Measurements from ENCODE around the gene DCPS. TPM values are rescaled to one million over a fixed set of nuclear protein-coding genes. Genes with fewer than 3 reads are reported as not detected.
"Not testable (repeated sequence)": the region's sequence is repeated elsewhere in the genome, so short reads cannot be mapped to it uniquely, and the experiment has no call there.

Gene DCPS
- total and polyA plus RNA-seq, 8 donors = 16.4 to 24.4 (median 21.5) TPM

DNA sequence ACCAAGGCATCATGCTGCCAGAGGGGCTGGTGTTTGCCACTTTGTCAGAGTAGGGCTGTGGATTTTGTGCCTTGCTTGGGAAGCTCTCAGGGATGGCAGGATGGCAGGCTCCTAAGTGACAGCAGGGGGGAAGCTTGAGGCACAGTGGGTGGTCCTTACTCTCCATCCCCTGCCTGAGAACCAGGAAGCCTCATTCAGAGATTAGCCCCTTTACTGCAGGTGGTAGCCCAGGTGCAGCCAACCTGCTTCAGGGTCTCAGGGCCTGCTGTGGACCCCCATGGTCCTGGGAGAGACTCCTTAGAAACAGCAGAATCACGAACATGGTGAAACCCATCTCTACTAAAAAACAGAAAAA lies 42.7 kb downstream of the DCPS start:
- ATAC-seq (no peak), DNase-seq (no peak)
- H3K9me3 ChIP-seq = no peaks in the 10 kb centered on the region
- intact Hi-C loops (cut with DNase I) = no loop called here
- H3K4me3 ChIP-seq = no peak overlapping the region
- H3K27me3 ChIP-seq = no peaks in the 10 kb centered on the region
- peaks cover 4 to 55% of the 10 kb centered on the region in 2 donors for H3K4me1 ChIP-seq
- peak overlapping the region; percentile 63 to 82 for H3K27ac ChIP-seq
- TF ChIP-seq, protein P1, sequence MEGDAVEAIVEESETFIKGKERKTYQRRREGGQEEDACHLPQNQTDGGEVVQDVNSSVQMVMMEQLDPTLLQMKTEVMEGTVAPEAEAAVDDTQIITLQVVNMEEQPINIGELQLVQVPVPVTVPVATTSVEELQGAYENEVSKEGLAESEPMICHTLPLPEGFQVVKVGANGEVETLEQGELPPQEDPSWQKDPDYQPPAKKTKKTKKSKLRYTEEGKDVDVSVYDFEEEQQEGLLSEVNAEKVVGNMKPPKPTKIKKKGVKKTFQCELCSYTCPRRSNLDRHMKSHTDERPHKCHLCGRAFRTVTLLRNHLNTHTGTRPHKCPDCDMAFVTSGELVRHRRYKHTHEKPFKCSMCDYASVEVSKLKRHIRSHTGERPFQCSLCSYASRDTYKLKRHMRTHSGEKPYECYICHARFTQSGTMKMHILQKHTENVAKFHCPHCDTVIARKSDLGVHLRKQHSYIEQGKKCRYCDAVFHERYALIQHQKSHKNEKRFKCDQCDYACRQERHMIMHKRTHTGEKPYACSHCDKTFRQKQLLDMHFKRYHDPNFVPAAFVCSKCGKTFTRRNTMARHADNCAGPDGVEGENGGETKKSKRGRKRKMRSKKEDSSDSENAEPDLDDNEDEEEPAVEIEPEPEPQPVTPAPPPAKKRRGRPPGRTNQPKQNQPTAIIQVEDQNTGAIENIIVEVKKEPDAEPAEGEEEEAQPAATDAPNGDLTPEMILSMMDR (IDR thresholded peaks at IDR 0.05) = no peak
- peaks cover 3 to 34% of the 10 kb centered on the region in 2 donors for H3K36me3 ChIP-seq

DNA sequence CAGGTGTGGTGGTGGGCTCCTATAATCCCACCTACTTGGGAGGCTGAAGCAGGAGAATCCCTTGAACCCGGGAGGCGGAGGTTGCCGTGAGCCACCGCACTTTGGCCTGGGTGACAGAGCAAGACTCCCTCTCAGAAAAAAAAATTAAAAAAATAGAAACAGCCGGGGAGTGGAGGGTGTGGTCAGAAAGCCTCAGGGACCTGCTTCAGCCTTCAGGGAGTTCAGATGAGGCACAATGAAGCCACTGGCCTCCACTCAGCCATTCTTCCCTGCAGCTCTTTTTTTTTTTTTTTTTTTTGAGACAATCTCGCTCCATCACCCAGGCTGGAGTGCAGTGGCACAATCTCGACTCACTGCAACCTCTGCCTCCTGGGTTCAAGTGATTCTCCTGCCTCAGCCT lies 43.1 kb downstream of the DCPS start:
- DNase-seq; H3K27me3 ChIP-seq; H3K9me3 ChIP-seq; ATAC-seq; intact Hi-C loops (cut with DNase I); H3K4me3 ChIP-seq: not testable (repeated sequence)
- Histone ChIP-seq H3K4me1 (peaks cover 4 to 58% of the 10 kb centered on the region in 2 donors), H3K36me3 (peaks cover 3 to 30% of the 10 kb centered on the region in 2 donors), H3K27ac (peak overlapping the region; percentile 63 to 82)

DNA sequence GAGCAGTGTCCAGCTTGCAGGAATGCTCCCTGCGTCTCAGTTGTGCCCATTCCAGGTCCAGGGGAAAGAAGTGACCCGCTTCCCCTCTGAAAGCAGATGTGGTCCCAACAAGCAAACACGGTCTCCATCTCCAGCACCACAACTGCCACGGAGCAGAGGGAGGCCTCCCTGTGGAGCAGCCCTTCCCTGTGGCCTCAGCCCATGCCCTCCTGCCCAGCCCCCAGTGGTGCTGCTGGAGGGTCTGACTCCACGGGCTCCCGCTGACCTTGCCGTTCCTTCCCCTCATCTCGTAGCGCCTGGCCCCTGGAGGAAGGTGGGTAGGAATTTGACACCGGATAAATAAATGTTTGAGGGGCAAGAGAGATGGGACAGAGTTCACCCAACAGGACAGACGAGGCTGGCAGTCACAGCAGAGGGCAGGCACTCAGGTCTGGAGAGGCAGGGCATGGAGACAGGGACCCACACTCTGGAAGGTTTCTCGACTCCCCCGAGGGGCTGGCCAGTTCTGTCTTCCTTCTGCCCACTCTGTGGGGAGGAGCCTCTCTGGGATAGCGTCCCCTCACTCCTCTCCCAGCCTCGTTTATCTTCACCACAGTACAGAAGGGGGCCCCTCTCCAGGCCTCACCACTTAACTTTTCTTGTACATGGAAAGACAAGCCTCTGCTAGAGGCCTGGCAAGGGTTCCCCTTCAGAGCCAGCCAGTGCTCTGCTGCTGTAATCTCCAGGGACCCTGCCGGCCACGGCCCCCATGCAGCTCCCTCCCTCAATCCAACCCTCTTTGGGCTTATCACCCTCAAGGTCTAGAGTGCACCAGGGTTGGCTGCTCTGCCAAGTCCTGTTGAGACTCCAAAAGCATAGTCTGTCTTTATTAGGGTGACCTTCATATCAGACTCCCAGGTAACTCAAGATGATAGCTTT lies 44.1 kb downstream of the DCPS start:
- peaks cover 4 to 65% of the 10 kb centered on the region in 2 donors for H3K4me1 ChIP-seq
- no peak overlapping the region for H3K4me3 ChIP-seq
- H3K9me3 ChIP-seq = no peaks in the 10 kb centered on the region
- intact Hi-C loops (cut with DNase I) = no loop called here
- DNase-seq (no peak), ATAC-seq (no peak)
- H3K27me3 ChIP-seq = no peaks in the 10 kb centered on the region
- TF ChIP-seq, protein P1 (IDR thresholded peaks at IDR 0.05) = no peak
- peaks cover 3 to 24% of the 10 kb centered on the region in 2 donors for H3K36me3 ChIP-seq
- H3K27ac ChIP-seq = peak overlapping the region in 1 of 2 donors; percentile 43

DNA sequence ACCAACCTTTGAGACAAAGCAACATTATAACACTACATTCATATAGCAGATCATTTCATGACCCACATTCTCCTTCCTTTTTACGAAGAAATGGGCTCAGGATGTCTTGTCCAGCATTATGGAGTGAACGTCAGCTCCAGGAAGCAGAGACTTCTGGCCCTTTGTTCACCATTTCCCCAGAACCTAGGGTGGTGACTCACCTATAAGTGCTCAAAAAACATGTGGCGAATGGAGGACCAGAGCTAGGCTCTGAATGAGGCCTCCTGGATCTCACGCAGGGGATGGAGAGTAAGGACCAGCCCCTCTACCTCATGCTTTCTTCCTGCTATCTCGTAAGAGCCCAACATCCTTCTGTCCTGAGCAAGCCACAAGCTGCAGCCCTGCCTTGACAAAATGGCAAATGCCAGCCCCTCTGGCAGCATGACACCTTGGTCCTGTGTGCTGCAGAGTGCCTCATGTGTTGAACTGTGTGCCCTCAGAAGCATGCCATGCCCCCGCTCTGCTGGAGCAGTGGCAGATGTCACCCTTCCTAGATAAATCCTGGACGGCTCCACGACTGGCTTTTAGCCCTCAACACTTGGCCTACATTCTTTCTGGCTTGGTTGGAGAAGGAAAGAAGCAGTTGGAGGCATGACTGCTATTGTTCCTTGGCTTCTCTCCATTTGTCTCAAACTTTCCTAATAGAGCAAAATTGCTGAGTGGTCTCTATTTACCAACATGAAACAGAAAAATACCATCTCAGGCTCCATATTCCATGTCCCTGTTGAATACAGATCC lies 45.1 kb downstream of the DCPS start:
- Histone ChIP-seq H3K4me1 (peaks cover 4 to 75% of the 10 kb centered on the region in 2 donors), H3K27ac (peak overlapping the region; percentile 28 to 43)
- intact Hi-C loops (cut with DNase I) = no loop called here

DNA sequence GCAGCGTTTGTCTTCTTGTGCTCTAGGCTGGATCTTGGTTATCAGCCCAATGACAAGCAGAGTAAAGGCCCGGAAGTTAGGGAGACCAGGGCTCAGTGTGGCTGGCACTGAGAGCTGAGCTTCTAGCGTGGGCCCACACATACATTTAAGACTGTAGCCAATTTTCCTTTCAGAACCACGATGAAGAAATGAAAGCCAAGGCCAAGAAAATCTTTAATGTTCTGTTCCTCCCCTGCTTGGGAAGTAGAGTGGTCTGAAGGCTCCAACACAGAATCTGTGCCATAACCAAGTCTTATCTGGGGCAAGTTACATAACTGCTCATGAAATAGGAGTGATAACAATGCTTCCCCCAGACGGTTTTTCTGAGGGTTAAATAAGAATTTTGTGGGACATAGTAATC lies 47.0 kb downstream of the DCPS start:
- H3K36me3 ChIP-seq = peaks cover under 1 to 3% of the 10 kb centered on the region in 2 donors
- ATAC-seq (no peak), DNase-seq (no peak)
- TF ChIP-seq, protein P1 (IDR thresholded peaks at IDR 0.05) = no peak
- H3K27me3 ChIP-seq = no peaks in the 10 kb centered on the region
- H3K4me3 ChIP-seq = no peak overlapping the region
- intact Hi-C loops (cut with DNase I) = no loop called here
- peak overlapping the region; percentile 26 to 39 for H3K27ac ChIP-seq
- H3K4me1 ChIP-seq = peaks cover 4 to 76% of the 10 kb centered on the region in 2 donors
- H3K9me3 ChIP-seq = no peaks in the 10 kb centered on the region

More for the DNA sequence above, 45.1 kb downstream of the DCPS start:
- Histone ChIP-seq H3K27me3 (no peaks in the 10 kb centered on the region), H3K36me3 (peaks cover 3 to 16% of the 10 kb centered on the region in 2 donors), H3K9me3 (no peaks in the 10 kb centered on the region), H3K4me3 (no peak overlapping the region)
- ATAC-seq (no peak), DNase-seq (peak in 2 of 4 donors; percentile 75 to 80)
- TF ChIP-seq, protein P1 (IDR thresholded peaks at IDR 0.05) = no peak

All from left lung (tissue), 10 donors.